Measurements from ENCODE around the gene MREG.
A peak's percentile ranks its signal among the peaks of the same experiment; 100 is the strongest.

The MREG gene

GRCh38 chr2:216013080-216013909, at the start of gene MREG:
Gene MREG (minus strand): TSS chr2:216013551. CDS start chr2:216013327, 224 bp downstream.
- DNase-seq (ENCODE audit: low spot score): peak; percentile 95

GRCh38 chr2:216059233-216059834, 46.0 kb upstream of the MREG start:
- DNase-seq (ENCODE audit: low spot score): no peak

DNA sequence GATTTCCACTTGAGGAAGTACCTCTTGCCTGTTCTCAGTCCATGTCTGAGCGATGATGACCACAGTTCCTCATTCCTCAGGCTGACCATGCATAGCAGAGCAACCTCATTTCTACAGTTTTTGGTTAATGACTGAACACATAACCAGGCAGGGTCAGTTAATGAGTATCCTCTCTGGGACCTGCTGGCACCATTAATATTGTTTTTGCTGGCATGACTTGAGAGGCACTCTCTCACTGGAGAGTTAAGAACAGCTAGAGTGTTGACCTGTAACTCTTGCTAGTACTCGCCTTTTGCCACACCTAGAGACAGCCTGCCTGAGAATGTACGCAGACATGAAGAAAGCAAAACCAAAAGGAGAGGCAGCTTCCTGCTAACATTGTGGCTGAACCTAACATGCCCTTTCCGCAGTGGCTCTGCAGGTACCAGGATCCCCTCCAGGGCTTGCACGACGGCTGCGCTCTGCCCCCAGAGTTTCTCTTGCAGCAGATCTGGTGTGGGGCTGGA, 44.4 kb upstream of the MREG start:
- no peak for DNase-seq (ENCODE audit: low spot score)

DNA sequence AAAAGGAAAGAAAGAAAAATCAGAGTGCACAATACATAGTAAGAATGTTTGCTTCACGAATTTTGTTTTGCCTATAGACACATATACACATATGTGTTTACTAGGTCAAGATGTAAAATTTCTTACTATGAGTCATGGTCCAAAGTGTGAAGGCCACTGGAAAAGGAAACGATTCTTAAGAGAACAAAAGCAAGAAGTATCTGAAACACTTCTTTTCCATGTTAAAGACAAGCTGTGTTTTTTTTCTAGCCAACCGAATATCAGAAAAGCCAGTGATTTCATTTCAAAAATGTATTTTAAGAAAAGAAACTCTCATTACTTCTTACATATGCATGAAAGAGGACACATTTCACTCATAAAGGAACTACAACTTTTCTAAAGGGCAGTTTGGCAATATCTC, 43.4 kb upstream of the MREG start:
- DNase-seq (ENCODE audit: low spot score): no peak

- no peak for DNase-seq (ENCODE audit: low spot score)
Observed at GRCh38 chr2:216055680-216056079, 42.3 kb upstream of the MREG start.

DNA sequence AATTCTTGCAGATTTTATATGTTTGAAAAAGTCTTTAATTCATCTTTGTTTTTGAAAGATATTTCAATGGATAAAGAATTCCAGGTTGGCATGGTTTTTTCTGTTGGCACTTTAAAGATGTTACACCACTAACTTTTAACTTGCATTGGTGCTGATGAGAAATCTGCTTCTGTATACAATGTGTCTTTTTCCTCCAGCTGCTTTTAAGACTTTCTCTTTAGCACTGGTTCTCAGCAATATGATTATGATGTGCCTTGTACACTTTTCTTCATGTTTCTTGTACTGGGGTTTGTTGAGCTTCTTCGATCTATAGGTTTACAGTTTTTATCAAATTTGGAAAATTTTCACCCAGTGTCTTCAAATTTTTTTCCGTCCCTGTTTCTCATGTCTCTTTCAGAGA, 39.1 kb upstream of the MREG start:
- no peak for DNase-seq (ENCODE audit: low spot score)

- no peak for DNase-seq (ENCODE audit: low spot score)
Observed at GRCh38 chr2:216051350-216051749, 38.0 kb upstream of the MREG start.

GRCh38 chr2:216049452-216049851, 36.1 kb upstream of the MREG start:
- no peak for DNase-seq (ENCODE audit: low spot score)

DNA sequence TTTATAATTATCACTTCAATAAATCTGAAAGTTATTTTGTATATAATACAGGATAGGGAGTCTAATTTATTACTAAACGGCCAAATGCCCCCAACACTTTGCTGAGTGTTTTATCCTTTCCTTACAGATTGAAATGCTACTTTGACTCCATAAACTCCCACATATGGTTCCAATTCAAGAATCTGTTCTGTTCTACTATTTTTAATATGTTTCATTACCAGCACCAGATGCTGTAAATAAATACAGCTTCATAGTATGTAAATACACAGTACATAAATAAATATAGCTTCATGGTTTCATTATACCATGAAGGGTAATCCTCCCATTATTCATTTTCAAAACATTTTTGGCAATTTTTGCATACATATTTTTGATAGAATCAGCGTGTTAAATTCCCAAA, 34.0 kb upstream of the MREG start:
- DNase-seq (ENCODE audit: low spot score): no peak

DNA sequence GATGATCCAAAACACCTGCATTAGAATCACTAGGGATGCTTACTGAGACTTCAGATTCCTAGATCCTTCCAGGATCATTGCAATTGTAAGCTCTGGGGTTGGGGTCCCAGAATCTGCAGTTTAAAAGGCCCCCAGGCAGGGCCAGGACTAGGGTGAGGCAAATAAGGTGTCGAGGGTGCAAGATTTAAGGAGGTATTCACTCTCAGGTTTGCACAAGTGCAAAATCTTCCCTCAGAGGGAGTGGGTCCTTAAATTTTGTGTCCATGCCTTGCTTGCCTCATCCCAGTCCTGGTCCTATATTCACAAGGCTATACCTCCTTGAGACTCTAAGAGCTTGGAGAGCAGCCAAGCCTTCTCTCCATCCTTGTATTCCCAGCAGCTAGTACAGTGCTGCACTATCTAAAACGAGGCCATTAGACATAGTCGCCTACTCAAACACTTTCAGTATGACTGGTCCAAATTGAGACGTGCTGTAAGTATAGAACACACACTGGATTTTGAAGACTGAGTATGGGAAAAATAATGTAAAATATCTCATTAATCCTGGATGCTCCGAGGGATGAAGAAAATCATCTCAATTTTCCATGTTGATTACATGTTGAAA, 31.6 kb upstream of the MREG start:
- DNase-seq (ENCODE audit: low spot score): no peak

DNA sequence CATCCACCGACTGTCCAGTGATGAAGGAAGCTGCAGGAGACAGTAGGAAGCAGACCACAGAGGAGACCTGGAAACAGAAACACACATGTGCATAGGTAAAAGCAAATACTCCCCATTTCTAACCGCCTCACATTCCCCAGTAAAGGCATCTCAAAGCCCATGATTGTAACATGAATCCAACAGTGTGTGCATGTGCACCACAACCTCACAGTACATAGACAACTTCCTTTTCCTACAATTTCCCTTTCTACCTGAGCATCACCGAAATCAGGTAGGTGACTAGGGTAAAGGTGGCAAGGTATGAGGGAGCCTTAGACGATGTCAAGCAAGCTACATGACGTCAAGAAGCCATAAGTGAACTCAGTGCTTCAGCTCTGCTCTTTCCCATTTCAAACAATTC, 30.6 kb upstream of the MREG start:
- DNase-seq (ENCODE audit: low spot score): no peak

GRCh38 chr2:216041438-216041837, 28.1 kb upstream of the MREG start:
- no peak for DNase-seq (ENCODE audit: low spot score)

DNA sequence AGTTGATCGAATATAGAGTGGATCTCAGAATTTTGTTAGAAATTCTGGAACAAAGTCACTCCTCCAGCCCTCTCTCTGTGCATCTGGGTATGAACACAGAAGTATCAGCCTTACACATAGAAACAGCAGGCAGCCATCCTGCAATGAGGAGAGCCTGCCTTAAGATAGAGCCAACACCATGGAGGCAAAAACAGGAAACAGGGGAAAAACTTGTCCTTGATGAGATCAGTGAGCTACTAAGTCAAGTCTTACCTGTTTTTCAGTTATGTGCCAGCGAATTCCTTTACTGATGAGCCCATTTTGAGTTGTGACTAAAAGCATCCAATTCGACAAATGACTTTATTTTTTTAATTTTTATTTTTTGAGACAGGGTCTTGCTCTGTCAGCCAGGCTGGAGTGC, 26.6 kb upstream of the MREG start:
- no peak for DNase-seq (ENCODE audit: low spot score)

DNA sequence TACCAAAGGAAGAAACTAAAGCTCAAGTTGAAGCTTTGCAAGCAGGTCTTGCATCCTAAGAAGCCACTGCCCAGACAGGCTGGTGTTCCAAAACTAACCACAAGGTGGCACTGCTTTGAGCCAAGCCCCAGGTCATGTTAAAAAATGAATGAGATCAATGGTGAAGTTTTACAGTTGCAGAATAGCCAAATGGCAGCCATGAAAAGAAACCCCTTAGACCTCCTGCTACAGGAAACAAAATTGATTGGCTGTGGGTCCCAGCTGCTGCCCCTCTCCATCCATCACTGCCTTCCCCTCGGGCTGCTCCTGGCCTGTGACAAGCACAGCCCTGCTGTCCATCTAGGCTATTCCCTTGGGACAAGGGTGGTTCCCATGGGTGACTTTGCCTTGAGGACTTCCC, 20.7 kb upstream of the MREG start:
- peak; percentile 84 for DNase-seq (ENCODE audit: low spot score)

DNA sequence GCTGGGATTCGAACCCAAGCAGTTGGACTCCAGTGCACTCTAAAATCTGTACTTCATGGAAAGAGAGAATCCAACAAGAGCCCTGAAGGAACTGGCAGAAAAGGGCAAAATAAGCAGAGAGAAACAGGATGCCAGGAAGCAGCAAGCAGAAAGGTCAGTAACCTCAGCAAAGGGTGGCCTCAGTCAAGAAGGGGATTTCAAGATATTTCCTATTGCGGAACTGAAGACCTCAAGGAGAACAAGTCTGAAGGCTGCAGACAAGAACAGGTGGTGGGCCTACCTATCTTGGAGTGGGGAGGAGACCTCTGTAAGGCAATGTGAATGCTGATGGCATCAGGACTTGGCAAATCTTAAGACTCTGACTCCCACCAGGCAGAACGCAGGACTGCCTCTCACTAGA, 20.1 kb upstream of the MREG start:
- no peak for DNase-seq (ENCODE audit: low spot score)

- DNase-seq (ENCODE audit: low spot score): peak; percentile 70
Observed at GRCh38 chr2:216031960-216032689, 18.8 kb upstream of the MREG start.

DNA sequence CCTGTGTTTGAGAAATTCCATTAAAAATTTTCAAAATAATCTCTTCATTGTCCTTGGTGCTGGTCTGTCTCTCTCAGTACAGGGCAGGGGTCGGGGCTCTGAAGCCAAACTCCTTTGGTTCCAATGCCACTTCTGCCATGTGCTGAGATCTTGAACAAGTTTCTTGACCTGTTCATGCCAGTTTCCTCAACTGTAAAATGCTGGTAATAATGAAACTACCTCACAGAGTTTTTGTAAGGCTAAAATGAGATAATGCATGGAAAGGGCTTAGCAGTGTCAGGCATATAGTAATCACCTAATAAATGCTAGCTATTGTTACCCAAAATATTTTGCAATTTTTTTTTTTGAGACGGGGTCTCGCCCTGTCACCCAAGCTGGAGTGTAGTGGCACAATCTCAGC, 16.9 kb upstream of the MREG start:
- no peak for DNase-seq (ENCODE audit: low spot score)

GRCh38 chr2:216029416-216030129, 16.2 kb upstream of the MREG start:
- no peak for DNase-seq (ENCODE audit: low spot score)

GRCh38 chr2:216024779-216025336, 11.5 kb upstream of the MREG start:
- DNase-seq (ENCODE audit: low spot score): no peak

GRCh38 chr2:216023055-216023648, 9.8 kb upstream of the MREG start:
- peak; percentile 82 for DNase-seq (ENCODE audit: low spot score)
